DND-41 (cell line): ENCODE results near the gene C1orf146.

Source experiments
- ATAC-seq: fragments of 200-7000 bp; cut with Tn5 transposase; 3 replicates; pipeline ENCODE4 v1.9.1; 2021; ENCODE audit warnings: low read depth; ENCODE audit not compliant: insufficient read depth
- DNase-seq: peaks from one replicate; pipeline ENCODE4 v3.0.0-alpha.2; 2020
- H2AFZ ChIP-seq: 2 replicates; pipeline ENCODE4 v1.6.0; 2012; ENCODE audit warnings: low read depth, low read length
- H3K27ac ChIP-seq: 2 replicates; pipeline ENCODE4 v1.5.1; 2012; ENCODE audit warnings: low read length, inconsistent platforms
- H3K27me3 ChIP-seq: fragments of 200-600 bp; sonication (generic); 2 replicates; pipeline ENCODE4 v1.6.0; 2012; ENCODE audit warnings: low read length, mild to moderate bottlenecking, inconsistent platforms; ENCODE audit not compliant: insufficient read depth, poor library complexity
- H3K36me3 ChIP-seq: 2 replicates; pipeline ENCODE4 v1.5.1; 2012; ENCODE audit warnings: low read length, inconsistent platforms; ENCODE audit not compliant: insufficient read depth
- H3K4me1 ChIP-seq: 2 replicates; pipeline ENCODE4 v1.5.1; 2012; ENCODE audit warnings: mild to moderate bottlenecking, low read length; ENCODE audit not compliant: insufficient read depth
- H3K4me2 ChIP-seq: 2 replicates; pipeline ENCODE4 v1.6.0; 2012; ENCODE audit warnings: mild to moderate bottlenecking, moderate library complexity, low read length, inconsistent platforms; ENCODE audit not compliant: insufficient read depth
- H3K4me3 ChIP-seq, 2 experiments: fragments of 200-600 bp in 1 of 2; shearing (Covaris generic) in 1 of 2; 2 replicates each; pipeline ENCODE4 v1.5.1; 2012 to 2016; ENCODE audit warnings: inconsistent platforms in 2 of 2, low read length in 2 of 2, mild to moderate bottlenecking in 2 of 2, low read depth in 1 of 2, moderate library complexity in 1 of 2
- H3K79me2 ChIP-seq: 2 replicates; pipeline ENCODE4 v1.6.0; 2012; ENCODE audit warnings: low read length, inconsistent platforms; ENCODE audit not compliant: insufficient read depth
- H3K9ac ChIP-seq: 2 replicates; pipeline ENCODE4 v1.6.0; 2012; ENCODE audit warnings: low read depth, mild to moderate bottlenecking, inconsistent platforms, low read length, moderate library complexity
- H3K9me3 ChIP-seq: 2 replicates; pipeline ENCODE4 v1.5.1; 2012; ENCODE audit warnings: low read length, moderate library complexity, mild to moderate bottlenecking, inconsistent platforms; ENCODE audit not compliant: insufficient read depth, severe bottlenecking
- H4K20me1 ChIP-seq: 2 replicates; pipeline ENCODE4 v1.6.0; 2012; ENCODE audit warnings: low read length; ENCODE audit not compliant: insufficient read depth
- EZH2 ChIP-seq: IDR thresholded peaks from 3 replicates; pipeline ENCODE4 v1.6.1; 2012; ENCODE audit warnings: borderline replicate concordance, low read depth, mild to moderate bottlenecking, moderate library complexity, low read length, inconsistent platforms; ENCODE audit not compliant: severe bottlenecking
- TF ChIP-seq, protein P1 (sequence below): IDR thresholded peaks from 2 replicates; pipeline ENCODE4 v1.5.1; 2012; ENCODE audit warnings: borderline replicate concordance, low read length, moderate library complexity, mild to moderate bottlenecking; ENCODE audit not compliant: poor library complexity, severe bottlenecking; ENCODE audit errors: extremely low read depth

The C1orf146 gene, protein sequence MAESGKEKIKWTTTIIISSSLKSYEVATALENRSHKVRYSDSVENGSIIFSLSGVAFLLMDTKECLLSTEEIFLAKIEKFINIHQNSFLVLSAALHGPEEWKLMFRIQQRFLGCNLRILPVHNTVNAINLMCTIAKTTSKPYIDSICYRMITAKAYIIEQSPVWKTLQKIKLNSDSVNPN

DNA sequence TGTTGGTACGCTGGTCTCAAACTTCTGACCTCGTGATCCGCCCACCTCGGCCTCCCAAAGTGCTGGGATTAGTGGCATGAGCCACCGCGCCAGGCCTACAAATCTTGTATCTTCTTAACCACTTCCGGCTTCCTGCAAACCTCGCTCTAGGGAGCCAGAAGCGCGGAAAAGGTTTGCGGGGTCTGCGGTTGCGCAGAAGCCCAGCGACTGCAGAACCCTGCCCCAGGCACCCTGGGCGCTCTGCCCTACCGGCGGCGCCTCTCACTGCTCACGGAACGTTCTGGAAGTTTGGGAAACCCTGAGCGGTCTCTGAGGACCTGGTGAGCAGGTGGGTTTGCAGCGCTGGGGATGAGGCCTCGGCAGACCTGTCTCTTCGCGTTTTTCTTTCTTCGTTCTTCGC is at the start of gene C1orf146:
Gene C1orf146 (plus strand): TSS at position 195 of the 400 bp plus-strand sequence. CDS start 13,506 bp downstream, outside the sequence.
- Histone ChIP-seq H3K27ac (no peak within 1 kb of the TSS), H3K79me2 (no peaks in the 10 kb centered on the region), H3K27me3 (no peaks in the 10 kb centered on the region), H3K4me2 (no peak within 1 kb of the TSS), H3K36me3 (no peaks in the 10 kb centered on the region), H3K9me3 (no peaks in the 10 kb centered on the region), H3K9ac (no peak within 1 kb of the TSS), H3K4me3 (no peak within 1 kb of the TSS), H4K20me1 (no peaks in the 10 kb centered on the region), H3K4me1 (no peaks in the 10 kb centered on the region), H2AFZ (no peak within 1 kb of the TSS)
- no peak for TF ChIP-seq EZH2
- TF ChIP-seq, protein P1, sequence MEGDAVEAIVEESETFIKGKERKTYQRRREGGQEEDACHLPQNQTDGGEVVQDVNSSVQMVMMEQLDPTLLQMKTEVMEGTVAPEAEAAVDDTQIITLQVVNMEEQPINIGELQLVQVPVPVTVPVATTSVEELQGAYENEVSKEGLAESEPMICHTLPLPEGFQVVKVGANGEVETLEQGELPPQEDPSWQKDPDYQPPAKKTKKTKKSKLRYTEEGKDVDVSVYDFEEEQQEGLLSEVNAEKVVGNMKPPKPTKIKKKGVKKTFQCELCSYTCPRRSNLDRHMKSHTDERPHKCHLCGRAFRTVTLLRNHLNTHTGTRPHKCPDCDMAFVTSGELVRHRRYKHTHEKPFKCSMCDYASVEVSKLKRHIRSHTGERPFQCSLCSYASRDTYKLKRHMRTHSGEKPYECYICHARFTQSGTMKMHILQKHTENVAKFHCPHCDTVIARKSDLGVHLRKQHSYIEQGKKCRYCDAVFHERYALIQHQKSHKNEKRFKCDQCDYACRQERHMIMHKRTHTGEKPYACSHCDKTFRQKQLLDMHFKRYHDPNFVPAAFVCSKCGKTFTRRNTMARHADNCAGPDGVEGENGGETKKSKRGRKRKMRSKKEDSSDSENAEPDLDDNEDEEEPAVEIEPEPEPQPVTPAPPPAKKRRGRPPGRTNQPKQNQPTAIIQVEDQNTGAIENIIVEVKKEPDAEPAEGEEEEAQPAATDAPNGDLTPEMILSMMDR, result no peak
- DNase-seq (no peak), ATAC-seq (no peak)

DNA sequence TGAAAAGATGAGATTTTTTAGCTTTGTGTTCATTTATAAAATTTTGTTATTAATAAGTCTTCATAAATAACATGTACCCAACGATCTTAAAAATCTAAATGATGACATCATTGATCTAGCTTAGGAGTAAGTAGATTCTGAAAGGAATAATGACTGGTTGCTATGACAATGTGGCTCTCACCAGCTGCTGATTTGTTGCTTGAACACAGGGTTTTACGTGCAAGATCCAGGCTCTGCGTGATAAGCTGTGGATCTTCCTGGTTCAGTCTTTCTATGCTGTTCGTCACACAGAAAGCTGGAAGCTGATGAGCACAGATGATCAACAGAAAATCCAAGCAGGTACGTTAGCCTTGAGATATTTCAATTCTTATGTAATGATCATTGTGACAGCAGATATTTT is 49.1 kb upstream of the C1orf146 start:
- Histone ChIP-seq H3K4me3 (no peak overlapping the region), H3K9ac (no peak overlapping the region)
- no peak for ATAC-seq

DNA sequence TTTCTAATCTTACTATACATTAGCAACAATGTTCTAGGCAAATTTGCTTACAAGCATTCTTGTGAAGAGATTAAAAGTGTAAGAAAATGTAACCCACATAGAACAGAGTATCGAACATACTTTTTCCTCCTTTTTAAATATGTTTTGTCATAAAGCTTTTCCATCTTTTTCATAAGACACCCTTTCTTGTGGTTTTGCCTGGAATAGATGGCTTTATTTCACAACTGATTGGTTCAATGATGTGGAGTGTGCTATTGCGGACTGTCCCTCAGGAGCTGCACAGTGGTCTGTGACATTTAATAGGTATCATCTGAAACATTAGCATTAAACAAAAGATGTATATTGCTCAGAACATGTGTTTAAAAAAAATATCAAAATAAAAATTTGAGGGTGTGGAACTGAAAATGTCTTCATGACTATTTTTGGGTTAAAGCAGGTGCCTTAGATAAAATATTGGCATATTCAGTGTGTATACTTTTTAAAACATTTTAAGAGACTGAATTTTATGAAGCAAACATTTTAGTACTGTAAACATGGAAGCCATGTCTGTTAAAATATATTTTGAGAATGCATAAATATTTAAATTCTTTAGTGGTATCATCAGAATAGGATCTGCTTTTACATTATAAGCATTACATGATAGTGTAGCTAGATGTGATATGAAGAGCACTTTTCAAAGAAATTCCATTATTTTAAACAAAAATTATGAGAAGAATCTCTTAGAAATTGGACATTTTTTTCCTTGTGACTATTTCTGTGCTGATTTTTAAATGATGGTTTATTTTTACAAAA is 48.3 kb upstream of the C1orf146 start:
- H2AFZ ChIP-seq, result no peak overlapping the region
- H3K27ac ChIP-seq, result no peak overlapping the region
- no peaks in the 10 kb centered on the region for H3K36me3 ChIP-seq
- H3K79me2 ChIP-seq, result no peaks in the 10 kb centered on the region
- H3K4me2 ChIP-seq, result no peak overlapping the region
- H3K4me3 ChIP-seq, result no peak overlapping the region
- H3K4me1 ChIP-seq, result no peaks in the 10 kb centered on the region
- H4K20me1 ChIP-seq, result no peaks in the 10 kb centered on the region
- no peaks in the 10 kb centered on the region for H3K27me3 ChIP-seq
- no peak overlapping the region for H3K9ac ChIP-seq
- ATAC-seq (no peak), DNase-seq (no peak)
- H3K9me3 ChIP-seq, result no peaks in the 10 kb centered on the region
- TF ChIP-seq, protein P1, result no peak
- TF ChIP-seq EZH2, result no peak

More for the DNA sequence above, 49.1 kb upstream of the C1orf146 start:
- H4K20me1 ChIP-seq, result no peaks in the 10 kb centered on the region
- no peaks in the 10 kb centered on the region for H3K79me2 ChIP-seq
- no peaks in the 10 kb centered on the region for H3K9me3 ChIP-seq
- H3K4me2 ChIP-seq, result no peak overlapping the region
- H3K36me3 ChIP-seq, result no peaks in the 10 kb centered on the region
- no peak overlapping the region for H3K27ac ChIP-seq
- no peaks in the 10 kb centered on the region for H3K27me3 ChIP-seq
- H3K4me1 ChIP-seq, result no peaks in the 10 kb centered on the region
- H2AFZ ChIP-seq, result no peak overlapping the region
- DNase-seq, result no peak
- TF ChIP-seq EZH2, result no peak
- TF ChIP-seq, protein P1, result no peak
